T-helper 1 cell treated with Interleukin-12 subunit alpha and Interleukin-12 subunit beta and Interleukin-4 antibody, amounts not matched to agents 30 μg/mL and 1 μg/mL, for 36 hours (primary cell): ENCODE data around the gene FAS.

Experiments
- H3K27ac Mint-ChIP-seq: one replicate; pipeline ENCODE4 v1.8.0; 2021; ENCODE audit warnings: mild to moderate bottlenecking, mixed read lengths
- H3K27me3 Mint-ChIP-seq: one replicate; pipeline ENCODE4 v1.8.0; 2021; ENCODE audit warnings: low read depth, mixed read lengths
- H3K36me3 Mint-ChIP-seq: one replicate; pipeline ENCODE4 v1.8.0; 2021; ENCODE audit warnings: low read depth, mixed read lengths
- H3K4me1 Mint-ChIP-seq: one replicate; pipeline ENCODE4 v1.8.0; 2021; ENCODE audit warnings: low read depth, mixed read lengths
- H3K4me3 Mint-ChIP-seq: one replicate; pipeline ENCODE4 v1.8.0; 2021; ENCODE audit warnings: mild to moderate bottlenecking, moderate library complexity, mixed read lengths
- H3K9me3 Mint-ChIP-seq: one replicate; pipeline ENCODE4 v1.8.0; 2021; ENCODE audit warnings: mixed read lengths

Gene FAS

DNA sequence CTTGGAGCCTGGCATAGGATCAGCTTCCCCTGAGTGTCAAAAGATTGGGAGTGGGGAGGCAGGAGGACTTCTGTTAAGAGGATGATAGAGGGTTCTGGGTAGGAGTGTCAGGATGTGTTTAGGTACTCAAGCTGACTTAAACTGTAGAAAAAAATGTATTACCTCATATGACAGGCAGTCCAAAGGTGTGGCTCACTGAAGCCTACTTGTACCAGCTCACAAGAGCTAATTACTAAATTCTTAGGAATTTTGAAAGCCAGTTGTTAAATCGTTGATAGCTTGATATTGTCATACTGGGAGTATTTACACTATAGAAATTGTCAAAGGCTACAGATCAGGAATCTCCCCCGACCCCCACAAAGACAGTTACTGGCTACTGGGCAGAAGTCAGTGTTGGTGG, 32.1 kb downstream of the FAS start:
- peaks cover 5% of the 10 kb centered on the region for H3K9me3 Mint-ChIP-seq
- H3K27ac Mint-ChIP-seq: no peak overlapping the region
- H3K36me3 Mint-ChIP-seq: peaks cover 59% of the 10 kb centered on the region
- H3K27me3 Mint-ChIP-seq: no peaks in the 10 kb centered on the region
- H3K4me1 Mint-ChIP-seq: peaks cover 3% of the 10 kb centered on the region
- H3K4me3 Mint-ChIP-seq: no peak overlapping the region

DNA sequence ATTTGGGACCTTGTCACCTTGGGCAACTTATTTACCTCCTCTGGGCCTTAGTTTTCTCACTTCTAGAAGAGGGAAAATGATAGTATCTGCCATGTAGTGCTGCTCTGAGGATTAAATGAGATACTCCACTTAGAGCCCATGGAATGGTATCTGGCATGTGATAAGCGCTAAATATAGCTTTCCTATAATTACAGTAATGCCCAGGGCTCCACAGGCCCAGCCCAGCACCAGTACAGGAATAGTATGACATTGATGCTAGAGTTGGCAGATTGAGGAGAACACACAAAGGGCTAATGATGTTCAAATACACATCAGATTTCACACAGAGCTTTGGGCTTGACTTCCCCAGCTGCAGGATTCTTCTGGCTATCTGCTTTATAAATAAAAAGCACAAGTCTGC, 34.9 kb downstream of the FAS start:
- Mint-ChIP-seq H3K36me3 (peaks cover 43% of the 10 kb centered on the region), H3K4me3 (no peak overlapping the region), H3K4me1 (peaks cover 6% of the 10 kb centered on the region), H3K9me3 (no peaks in the 10 kb centered on the region), H3K27ac (no peak overlapping the region), H3K27me3 (no peaks in the 10 kb centered on the region)

DNA sequence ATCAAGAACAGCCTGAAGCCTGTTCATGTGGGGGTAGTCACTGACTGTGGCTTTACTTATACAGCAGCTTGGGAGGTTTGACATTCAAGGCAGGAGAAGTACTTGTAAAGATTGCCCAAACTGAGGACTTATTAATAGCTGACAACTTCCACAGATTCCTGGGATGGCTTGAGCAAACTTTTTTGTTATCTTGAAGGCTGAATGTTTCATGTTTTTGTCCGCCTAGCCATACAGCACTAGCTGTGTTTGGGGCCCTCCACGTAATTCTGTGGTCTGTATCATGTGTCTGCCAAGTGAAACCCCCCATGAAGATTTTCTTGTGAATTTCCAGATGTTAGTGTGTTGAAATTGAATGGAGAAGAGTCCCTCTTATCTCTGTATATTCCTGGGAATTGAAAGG, 38.6 kb downstream of the FAS start:
- no peak overlapping the region for H3K4me3 Mint-ChIP-seq
- peaks cover 21% of the 10 kb centered on the region for H3K36me3 Mint-ChIP-seq
- H3K27me3 Mint-ChIP-seq: no peaks in the 10 kb centered on the region
- no peaks in the 10 kb centered on the region for H3K9me3 Mint-ChIP-seq
- H3K27ac Mint-ChIP-seq: no peak overlapping the region
- H3K4me1 Mint-ChIP-seq: peaks cover 20% of the 10 kb centered on the region

DNA sequence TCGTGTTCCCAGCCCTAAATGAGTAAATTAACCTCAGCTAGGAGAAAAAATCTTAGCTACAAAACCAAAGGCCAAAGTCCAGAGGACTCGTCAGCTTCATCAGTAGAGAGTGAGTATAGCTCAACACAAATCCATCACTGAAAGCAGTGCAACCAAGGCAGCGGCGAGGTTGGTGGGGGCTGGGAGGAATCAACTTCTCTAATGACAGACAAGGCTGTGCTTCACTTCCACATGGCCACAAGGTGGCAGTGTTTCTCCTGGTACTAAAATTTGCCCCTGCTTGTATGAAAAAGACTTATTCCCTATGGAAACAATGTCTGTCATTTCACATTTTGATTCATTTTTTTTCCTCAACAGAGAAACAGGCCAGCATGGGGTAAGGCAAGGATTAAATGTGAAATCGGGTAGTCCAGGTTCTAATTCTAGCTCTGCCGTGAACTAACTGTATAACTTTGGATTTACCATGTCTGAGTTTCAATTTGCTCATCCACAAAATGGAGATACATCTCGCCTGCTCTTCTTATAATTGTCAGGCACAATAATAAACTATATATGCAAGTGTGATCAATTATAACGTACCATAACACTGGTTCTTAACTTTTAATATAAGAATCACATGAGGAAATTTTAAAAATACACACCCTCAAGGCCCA, 39.3 kb downstream of the FAS start:
- Mint-ChIP-seq H3K27me3 (no peaks in the 10 kb centered on the region), H3K36me3 (peaks cover 14% of the 10 kb centered on the region), H3K27ac (no peak overlapping the region), H3K4me1 (peaks cover 18% of the 10 kb centered on the region), H3K4me3 (no peak overlapping the region), H3K9me3 (no peaks in the 10 kb centered on the region)

DNA sequence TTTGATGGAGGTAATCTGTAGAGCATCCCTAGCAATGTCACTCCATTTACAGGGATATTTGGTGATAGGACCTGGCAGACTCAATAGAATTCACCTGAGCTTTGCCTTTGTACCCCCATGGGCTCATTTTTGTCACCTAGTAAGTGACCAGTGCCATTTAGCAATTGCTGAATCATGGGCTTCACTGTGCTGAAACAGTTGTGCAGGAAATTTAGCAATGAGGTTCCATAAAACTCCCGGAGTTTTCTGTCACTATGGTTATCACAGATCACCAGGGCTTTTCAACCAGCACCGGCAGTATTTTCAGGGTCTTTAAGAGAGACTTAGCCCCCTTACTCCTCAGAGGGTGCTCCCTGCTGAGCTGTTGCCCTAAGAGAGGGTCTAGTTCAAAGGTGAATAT, 40.2 kb downstream of the FAS start:
- H3K27me3 Mint-ChIP-seq: peaks cover 3% of the 10 kb centered on the region
- no peaks in the 10 kb centered on the region for H3K9me3 Mint-ChIP-seq
- peaks cover 11% of the 10 kb centered on the region for H3K36me3 Mint-ChIP-seq
- no peak overlapping the region for H3K4me3 Mint-ChIP-seq
- H3K27ac Mint-ChIP-seq: no peak overlapping the region
- peaks cover 17% of the 10 kb centered on the region for H3K4me1 Mint-ChIP-seq

DNA sequence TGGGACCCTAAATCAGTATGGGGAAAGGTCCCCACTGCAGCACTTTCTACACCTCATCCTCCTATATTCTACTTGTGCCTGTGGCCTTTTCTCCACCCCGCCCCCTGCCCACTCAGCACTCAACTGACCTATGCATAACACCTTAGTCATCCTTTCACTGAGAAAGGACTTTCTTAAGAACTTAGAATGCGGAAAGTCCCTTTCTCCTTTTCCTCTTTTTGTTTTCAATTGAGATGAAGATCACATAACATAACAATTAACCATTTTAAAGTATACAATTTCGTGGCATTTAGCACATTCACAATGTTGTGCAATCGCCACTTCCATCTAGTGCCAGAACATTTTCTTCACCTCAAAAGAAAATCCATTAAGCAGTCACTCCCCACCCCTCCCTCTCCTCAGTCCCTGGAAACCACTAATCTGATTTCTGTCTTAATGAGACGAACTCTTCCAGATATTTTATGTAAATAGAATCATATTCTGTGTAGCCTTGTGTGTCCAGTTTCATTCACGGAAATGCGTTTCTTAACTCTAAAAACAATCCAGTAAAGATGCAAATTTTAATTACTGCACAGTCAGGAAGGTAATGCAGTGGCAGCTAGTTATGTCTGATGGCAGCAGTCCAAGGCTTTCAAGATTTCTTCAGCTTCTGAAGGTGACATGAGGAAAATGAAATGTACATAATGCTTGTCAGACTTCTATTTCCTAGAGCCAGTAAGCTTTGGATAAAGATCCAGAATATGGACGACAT, 41.7 kb downstream of the FAS start:
- Mint-ChIP-seq H3K36me3 (peaks cover 7% of the 10 kb centered on the region), H3K27ac (peak overlapping the region; percentile 3), H3K9me3 (no peaks in the 10 kb centered on the region), H3K4me1 (peaks cover 17% of the 10 kb centered on the region), H3K27me3 (peaks cover 4% of the 10 kb centered on the region), H3K4me3 (peak overlapping the region; percentile 9)

DNA sequence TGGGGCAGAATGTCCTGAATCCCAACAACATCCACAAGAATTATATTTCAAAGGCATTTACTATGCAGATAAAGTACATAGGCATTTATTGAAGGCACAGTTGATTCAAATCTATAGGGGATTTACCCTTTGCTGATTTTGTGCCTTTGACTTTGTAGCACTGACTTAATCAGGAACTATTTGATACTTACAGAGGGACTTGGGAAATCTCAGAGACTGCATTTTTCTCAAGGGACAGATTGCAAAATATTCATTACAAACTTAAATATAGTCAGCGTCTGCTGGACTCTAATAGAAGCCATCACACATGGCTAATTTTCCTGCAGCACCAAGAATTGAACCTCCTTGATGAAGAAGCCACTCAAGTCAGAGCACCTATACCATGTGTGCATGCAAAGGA, 44.9 kb downstream of the FAS start:
- Mint-ChIP-seq H3K27me3 (peaks cover 11% of the 10 kb centered on the region), H3K4me1 (peaks cover 13% of the 10 kb centered on the region), H3K27ac (no peak overlapping the region), H3K4me3 (no peak overlapping the region), H3K36me3 (peaks cover 10% of the 10 kb centered on the region), H3K9me3 (no peaks in the 10 kb centered on the region)

DNA sequence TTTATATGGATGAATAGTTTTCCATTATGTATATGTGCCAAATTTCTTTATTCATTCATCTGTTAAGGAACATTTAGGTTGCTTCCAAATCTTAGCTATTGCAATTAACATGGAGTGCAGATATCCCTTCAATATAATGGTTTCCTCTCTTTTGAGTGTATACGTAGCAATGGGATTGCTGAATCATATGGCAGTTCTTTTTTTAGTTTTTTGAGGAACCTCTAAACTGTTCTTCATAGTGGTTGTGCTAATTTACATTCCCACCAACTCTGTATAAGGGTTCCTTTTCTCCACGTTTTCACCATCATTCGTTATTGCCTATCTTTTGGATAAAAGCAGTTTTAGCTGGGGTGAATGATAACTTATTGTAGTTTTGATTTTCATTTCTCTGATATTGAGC, 46.5 kb downstream of the FAS start:
- Mint-ChIP-seq H3K27ac (no peak overlapping the region), H3K9me3 (no peaks in the 10 kb centered on the region), H3K36me3 (peaks cover 16% of the 10 kb centered on the region), H3K27me3 (peaks cover 11% of the 10 kb centered on the region), H3K4me3 (no peak overlapping the region), H3K4me1 (peaks cover 6% of the 10 kb centered on the region)

DNA sequence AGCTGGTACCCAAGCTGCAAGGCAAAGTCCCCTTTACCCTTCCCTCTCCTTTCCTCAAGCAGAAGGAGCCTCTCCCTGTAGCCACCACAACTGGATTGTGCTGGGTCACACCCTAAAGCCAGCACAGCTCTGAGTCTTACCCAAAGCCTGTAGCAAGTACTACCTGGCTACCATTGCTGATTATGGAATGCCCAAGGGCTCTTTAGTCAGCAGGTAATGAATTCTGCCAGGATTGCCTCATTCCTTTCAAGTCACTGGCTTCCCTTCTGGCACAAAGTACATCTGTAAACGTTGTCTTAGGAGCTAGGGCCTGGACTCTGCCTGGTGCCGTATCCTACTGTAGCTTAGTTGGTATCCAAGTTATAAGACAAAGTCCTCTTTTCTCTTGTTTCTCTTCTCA, 52.0 kb downstream of the FAS start:
- H3K9me3 Mint-ChIP-seq: no peaks in the 10 kb centered on the region
- no peak overlapping the region for H3K4me3 Mint-ChIP-seq
- H3K27ac Mint-ChIP-seq: no peak overlapping the region
- H3K27me3 Mint-ChIP-seq: peaks cover 5% of the 10 kb centered on the region
- peaks cover 27% of the 10 kb centered on the region for H3K36me3 Mint-ChIP-seq
- H3K4me1 Mint-ChIP-seq: peaks cover 1% of the 10 kb centered on the region

DNA sequence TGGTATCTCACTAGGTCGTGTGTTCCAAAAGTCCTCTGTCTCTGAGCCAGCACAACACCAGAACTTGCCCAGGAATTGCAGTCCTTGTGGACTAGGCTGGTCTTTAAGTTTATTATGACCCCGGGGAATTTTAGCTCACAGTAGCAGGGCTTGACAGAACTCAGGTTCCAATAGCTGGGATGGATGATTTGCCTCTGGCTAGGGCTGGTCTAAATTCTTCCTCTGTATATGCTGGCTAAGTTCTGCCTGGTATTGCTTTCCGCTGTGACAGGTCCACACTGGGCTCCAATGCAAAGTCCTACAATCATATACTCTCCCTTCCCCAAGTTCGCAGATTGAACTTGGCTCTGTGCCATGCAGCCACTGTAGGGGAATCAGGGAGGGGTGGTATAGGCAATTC, 52.5 kb downstream of the FAS start:
- H3K27me3 Mint-ChIP-seq: peaks cover 4% of the 10 kb centered on the region
- no peak overlapping the region for H3K27ac Mint-ChIP-seq
- peaks cover 1% of the 10 kb centered on the region for H3K4me1 Mint-ChIP-seq
- peaks cover 29% of the 10 kb centered on the region for H3K36me3 Mint-ChIP-seq
- H3K4me3 Mint-ChIP-seq: no peak overlapping the region
- H3K9me3 Mint-ChIP-seq: no peaks in the 10 kb centered on the region

DNA sequence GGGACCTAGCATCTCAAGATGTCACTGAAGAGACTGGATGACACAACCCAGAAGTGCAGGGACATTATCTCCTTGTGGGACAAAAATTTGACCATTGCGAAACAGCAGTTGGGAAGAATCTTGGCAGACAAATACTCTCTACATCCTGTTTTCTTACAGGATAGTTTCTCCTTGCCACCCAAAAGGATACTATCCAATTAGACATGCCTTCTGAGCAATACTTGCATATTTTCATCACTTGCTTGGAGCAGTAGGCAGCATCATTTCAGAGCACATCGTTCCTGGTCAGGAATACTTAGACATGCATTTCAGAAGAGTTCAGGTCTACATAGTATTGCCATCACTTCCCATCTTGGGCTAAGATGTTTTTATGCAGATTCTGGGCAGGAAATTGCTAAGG, 56.8 kb downstream of the FAS start:
- Mint-ChIP-seq H3K27ac (no peak overlapping the region), H3K4me3 (no peak overlapping the region), H3K9me3 (no peaks in the 10 kb centered on the region), H3K4me1 (no peaks in the 10 kb centered on the region), H3K36me3 (peaks cover 15% of the 10 kb centered on the region), H3K27me3 (no peaks in the 10 kb centered on the region)

DNA sequence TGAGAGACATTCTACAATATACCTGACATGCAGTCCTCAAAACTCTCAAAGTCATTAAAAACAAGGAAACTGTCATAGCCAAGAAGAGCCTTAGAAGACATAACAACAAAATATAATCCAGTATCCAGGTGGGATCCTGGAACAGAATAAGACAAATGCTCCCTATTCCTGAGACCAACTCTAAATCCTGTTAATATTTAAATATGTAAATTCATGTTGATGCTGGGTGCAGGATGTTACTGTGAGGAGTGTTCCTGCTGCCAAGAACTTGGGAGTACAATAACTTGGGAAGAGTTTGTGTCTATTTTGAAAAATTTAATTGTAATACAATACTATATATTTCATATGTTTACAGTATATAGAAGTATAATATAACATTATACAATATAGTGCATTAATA, 61.0 kb downstream of the FAS start:
- H3K36me3 Mint-ChIP-seq: peaks cover 8% of the 10 kb centered on the region
- H3K27ac Mint-ChIP-seq: no peak overlapping the region
- H3K4me1 Mint-ChIP-seq: no peaks in the 10 kb centered on the region
- H3K9me3 Mint-ChIP-seq: no peaks in the 10 kb centered on the region
- no peaks in the 10 kb centered on the region for H3K27me3 Mint-ChIP-seq
- no peak overlapping the region for H3K4me3 Mint-ChIP-seq

DNA sequence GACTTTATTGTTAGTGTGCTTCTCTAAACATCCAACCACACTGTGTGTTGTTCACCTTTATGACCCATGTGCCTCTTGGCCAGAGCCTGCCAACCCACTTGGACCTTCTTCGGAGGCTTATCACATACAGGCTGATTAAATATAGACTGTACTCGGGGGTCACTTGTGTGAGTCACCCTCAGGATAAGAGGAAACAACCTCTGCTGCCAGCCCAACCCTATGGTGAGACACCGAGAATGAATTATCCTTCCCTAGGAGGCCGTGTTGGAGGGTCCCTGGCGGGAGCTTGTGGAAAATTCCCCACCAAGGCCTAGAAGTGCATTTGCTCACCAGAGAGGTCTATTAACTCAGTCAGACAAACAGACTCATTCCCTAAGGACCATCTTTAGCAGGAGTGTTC, 63.0 kb downstream of the FAS start:
- Mint-ChIP-seq H3K4me3 (no peak overlapping the region), H3K27ac (no peak overlapping the region), H3K9me3 (no peaks in the 10 kb centered on the region), H3K36me3 (no peaks in the 10 kb centered on the region), H3K27me3 (peaks cover 5% of the 10 kb centered on the region), H3K4me1 (no peaks in the 10 kb centered on the region)

DNA sequence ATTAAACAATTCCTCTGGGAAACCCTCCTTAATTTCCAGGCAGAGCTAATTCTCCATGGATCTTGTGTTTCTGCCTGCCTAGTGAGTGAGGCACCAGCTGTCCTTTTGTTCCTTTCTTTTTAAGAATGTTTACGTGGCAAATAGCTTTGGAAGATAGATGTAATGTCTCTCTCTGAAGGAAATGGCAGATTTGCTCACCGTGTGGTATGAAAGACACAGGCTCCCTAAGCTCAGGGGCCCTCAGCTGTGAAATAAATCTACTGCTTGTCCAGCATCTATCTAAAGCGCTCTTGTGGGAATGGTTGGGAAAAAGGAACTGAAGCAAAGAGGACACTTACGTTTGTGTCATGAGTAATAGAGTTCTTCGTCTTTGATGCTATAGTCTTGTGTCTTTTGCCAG, 64.6 kb downstream of the FAS start:
- no peak overlapping the region for H3K27ac Mint-ChIP-seq
- H3K9me3 Mint-ChIP-seq: no peaks in the 10 kb centered on the region
- no peak overlapping the region for H3K4me3 Mint-ChIP-seq
- H3K36me3 Mint-ChIP-seq: no peaks in the 10 kb centered on the region
- no peaks in the 10 kb centered on the region for H3K4me1 Mint-ChIP-seq
- H3K27me3 Mint-ChIP-seq: peaks cover 8% of the 10 kb centered on the region

DNA sequence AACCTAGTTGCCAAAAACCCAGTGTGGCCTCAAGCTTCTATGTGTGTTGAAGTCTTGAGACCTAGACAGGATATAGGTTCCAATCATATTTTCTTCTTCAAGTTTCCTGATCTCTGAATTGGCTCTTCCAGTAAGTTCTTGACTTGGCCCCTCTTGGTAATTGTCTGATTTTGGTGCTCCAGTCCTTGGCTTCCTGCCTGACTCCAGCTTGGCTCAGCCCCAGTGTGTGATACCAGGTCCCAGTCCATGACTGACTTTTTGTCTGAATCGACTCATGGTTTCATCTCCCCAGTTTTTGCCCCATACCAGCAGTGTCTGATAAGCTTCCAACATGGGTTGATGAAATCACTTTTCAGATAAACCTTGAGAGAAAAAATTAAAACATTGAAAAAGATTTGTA, 72.3 kb downstream of the FAS start:
- H3K4me3 Mint-ChIP-seq: no peak overlapping the region
- H3K4me1 Mint-ChIP-seq: no peaks in the 10 kb centered on the region
- H3K9me3 Mint-ChIP-seq: no peaks in the 10 kb centered on the region
- H3K36me3 Mint-ChIP-seq: no peaks in the 10 kb centered on the region
- peaks cover 52% of the 10 kb centered on the region for H3K27me3 Mint-ChIP-seq
- no peak overlapping the region for H3K27ac Mint-ChIP-seq
